GM10266 (cell line): Measurements from ENCODE around the gene MARK2.
"Not testable (repeated sequence)": the region's sequence is repeated elsewhere in the genome, so short reads cannot be mapped to it uniquely, and the experiment has no call there.

Experiments
- DNase-seq: peaks from one replicate; pipeline ENCODE4 v3.0.0; 2012; ENCODE audit errors: extremely low spot score
- TF ChIP-seq, protein P1 (sequence below): IDR thresholded peaks from 2 replicates; pipeline ENCODE4 v1.5.1; 2012; ENCODE audit warnings: mild to moderate bottlenecking, low read depth; ENCODE audit not compliant: control insufficient read depth, insufficient read depth; ENCODE audit errors: missing control alignments

MARK2 gene

DNA sequence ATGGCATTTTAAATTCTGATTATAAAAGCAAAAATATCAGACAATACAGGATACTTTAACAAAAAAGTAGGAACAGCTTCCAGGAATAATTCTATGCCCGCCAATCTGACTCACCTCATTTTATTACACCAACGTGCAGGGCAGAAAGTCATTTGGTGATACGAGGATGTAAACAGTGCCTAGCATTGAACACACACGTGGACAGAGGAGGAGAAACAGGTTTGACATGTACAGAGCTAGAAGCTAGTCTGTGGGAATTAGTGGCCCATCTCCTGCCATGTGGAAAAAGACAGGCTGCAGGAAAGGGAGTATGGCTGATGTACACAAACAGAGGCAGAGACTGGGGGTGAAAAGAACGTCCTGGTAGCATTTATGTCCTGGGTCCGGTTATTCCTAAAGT is 34.7 kb upstream of the MARK2 start:
- DNase-seq, result no peak

DNA sequence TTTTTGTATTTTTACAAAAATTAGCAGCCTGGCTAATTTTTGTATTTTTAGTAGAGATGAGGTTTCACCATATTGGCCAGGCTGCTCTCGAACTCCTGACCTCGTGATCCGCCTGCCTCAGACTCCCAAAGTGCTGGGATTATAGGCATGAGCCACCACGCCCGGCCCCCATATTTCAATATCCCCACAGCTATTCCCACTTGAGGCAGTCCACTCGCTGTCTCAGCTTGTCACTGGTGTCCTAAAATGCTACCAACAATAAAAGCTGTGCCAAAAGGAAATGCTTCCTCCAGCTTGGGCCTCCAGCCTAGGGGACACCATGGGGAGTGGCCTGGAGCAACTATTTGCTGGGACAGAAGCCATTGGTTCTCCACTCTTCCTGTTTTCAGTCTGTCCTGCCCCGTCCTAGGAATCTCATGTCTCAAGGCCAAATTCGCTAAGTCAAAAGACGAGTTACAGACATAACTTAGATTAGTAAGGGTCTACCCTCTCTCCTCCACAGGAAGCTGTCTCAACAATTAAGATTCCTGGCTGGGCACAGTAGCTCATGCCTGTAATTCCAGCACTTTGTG is 33.0 kb upstream of the MARK2 start:
- TF ChIP-seq, protein P1, sequence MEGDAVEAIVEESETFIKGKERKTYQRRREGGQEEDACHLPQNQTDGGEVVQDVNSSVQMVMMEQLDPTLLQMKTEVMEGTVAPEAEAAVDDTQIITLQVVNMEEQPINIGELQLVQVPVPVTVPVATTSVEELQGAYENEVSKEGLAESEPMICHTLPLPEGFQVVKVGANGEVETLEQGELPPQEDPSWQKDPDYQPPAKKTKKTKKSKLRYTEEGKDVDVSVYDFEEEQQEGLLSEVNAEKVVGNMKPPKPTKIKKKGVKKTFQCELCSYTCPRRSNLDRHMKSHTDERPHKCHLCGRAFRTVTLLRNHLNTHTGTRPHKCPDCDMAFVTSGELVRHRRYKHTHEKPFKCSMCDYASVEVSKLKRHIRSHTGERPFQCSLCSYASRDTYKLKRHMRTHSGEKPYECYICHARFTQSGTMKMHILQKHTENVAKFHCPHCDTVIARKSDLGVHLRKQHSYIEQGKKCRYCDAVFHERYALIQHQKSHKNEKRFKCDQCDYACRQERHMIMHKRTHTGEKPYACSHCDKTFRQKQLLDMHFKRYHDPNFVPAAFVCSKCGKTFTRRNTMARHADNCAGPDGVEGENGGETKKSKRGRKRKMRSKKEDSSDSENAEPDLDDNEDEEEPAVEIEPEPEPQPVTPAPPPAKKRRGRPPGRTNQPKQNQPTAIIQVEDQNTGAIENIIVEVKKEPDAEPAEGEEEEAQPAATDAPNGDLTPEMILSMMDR, result no peak
- no peak for DNase-seq

More for the DNA sequence above, 34.7 kb upstream of the MARK2 start:
- TF ChIP-seq, protein P1, result no peak

DNA sequence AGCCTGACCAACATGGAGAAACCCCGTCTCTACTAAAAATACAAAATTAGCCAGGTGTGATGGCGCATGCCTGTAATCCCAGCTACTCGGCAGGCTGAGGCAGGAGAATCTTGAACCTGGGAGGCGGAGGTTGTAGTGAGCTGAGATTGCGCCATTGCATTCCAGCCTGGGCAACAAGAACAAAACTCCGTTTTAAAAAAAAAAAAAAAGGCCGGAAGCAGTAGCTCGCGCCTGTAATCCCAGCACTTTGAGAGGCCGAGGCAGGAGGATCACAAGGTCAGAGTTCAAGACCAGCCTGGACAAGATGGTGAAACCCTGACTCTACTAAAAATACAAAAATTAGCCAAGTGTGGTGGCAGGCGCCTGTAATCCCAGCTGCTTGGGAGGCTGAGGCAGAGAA is 28.5 kb upstream of the MARK2 start:
- DNase-seq, result not testable (repeated sequence)

DNA sequence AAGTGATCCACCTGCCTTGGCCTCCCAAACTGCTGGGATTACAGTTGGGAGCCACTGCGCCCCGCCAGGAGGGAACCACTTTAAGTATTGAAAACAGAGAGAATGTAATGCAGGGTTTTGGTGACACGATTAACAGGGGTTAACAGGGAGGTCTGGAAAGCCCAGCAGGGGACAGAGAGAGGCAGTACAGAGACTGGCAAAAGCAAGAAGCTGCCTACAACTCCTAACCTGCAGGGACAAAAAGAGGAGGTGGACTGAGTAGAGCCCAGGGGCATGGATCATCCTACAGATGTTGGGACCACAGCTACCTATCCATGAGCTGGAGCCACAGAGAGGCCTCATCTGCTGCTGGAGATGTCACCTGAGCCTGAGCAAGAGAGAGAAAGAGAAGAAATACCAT is 27.4 kb upstream of the MARK2 start:
- TF ChIP-seq, protein P1, result no peak
- DNase-seq, result no peak

DNA sequence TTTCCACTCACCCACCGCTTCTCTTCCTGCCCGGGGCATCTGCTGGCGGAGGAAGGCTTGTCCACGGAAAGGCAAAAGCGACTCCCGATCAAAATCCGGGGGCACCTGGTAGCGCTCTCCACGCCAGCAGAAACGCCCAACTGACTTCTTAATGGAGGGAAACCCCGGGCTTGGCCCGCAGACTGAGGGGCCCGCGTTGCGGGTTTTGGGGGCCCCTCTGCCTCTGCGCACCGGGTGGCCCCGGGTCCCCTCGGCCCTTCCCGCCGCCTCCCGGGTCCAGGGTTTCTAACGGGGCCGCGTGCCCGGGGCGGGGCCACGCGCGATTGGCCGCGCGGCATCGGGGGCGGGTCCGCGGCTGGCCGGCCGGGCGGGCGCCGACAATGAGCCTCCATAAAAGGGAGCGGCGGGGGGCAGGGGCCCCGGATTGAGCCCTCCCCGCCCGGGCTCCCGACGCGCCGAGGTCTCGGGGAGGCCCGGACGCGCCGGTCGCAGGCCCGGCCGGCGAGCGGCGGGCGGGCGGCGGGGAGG is 25.8 kb upstream of the MARK2 start, which contains the start of gene SPINDOC:
SPINDOC (plus strand) TSS at position 422 of the 528 bp plus-strand sequence. CDS start 231 bp downstream, outside the sequence.
- TF ChIP-seq, protein P1, result no peak

DNA sequence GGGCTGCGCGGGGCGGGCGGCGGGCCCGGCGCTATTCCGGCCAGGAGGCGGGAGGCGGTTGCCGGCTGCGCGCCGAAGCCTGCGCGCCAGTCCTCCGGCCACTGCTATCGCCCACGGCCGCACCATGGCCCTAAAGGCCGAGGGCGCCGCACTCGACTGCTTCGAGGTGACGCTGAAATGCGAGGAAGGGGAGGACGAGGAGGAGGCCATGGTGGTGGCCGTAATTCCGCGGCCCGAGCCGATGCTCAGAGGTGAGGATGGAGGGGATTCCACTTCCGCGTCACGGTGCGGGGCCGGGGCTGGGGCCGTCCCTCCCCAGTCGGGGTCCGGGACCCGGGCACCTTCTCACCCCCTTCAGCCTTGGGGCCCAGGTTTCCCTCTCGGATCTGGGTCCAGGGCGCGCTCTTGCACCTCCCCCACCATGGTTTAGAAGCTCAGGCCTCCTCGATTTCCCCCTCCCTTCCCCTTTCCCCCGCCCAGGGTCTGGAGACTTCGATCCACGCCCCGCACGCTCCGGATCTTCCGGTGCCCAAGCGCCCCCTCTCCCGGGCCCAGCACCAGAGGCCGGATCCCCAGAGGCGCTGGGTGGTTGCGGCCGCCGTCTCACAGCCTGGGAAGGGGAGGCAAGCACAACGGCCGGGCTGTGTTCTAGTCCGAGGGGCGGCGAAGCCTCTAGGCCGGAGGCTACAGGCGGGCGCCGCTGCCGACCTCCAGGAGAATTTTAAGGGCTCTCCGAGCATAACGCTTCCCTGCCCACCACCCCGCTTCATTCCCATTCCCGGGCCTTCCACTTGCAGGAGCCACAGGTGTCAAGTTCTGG is 25.1 kb upstream of the MARK2 start:
- TF ChIP-seq, protein P1, result no peak
- DNase-seq, result peak; percentile 67

More for the DNA sequence above, 25.8 kb upstream of the MARK2 start, which contains the start of gene SPINDOC:
- DNase-seq, result peak; percentile 97

DNA sequence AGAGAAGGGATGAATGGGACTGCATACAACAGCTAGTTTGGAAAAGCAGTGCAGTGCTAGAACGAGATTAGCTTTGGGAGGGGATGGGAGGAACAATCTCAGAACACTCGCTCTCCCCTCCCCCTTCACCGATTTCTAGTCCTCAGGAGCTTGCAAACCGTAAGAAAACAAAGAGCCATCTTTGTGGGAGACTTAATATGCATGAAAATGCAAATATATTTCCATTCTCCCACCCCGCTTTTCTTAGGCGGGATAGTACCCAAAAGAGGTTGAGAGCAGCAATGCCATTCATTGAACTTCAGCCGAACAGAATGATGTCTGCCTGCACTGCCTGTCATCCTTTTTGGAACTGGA is 24.6 kb upstream of the MARK2 start:
- TF ChIP-seq, protein P1, result no peak
- peak; percentile 48 for DNase-seq
